SU-DHL-6 (cell line): ENCODE results near the gene ICAM4.

Experiments used
- H2AFZ ChIP-seq: fragments of 200-600 bp; sonication (generic); 2 replicates; pipeline ENCODE4 v1.6.1; 2014; ENCODE audit warnings: low read depth, mild to moderate bottlenecking, moderate library complexity, mixed read lengths, antibody characterized with exemption, low read length; ENCODE audit not compliant: severe bottlenecking
- H3F3A ChIP-seq: fragments of 200-600 bp; shearing (Covaris generic); 2 replicates; pipeline ENCODE4 v1.6.0; 2016; ENCODE audit warnings: antibody characterized with exemption, mild to moderate bottlenecking; ENCODE audit not compliant: insufficient read depth
- H3K27ac ChIP-seq: fragments of 200-600 bp; sonication (generic); 2 replicates; pipeline ENCODE4 v1.5.1; 2016; ENCODE audit warnings: low read depth, mild to moderate bottlenecking, low read length, moderate library complexity, mixed read lengths
- H3K27me3 ChIP-seq: fragments of 200-600 bp; sonication (generic), shearing (Covaris generic); 2 replicates; pipeline ENCODE4 v1.6.0; 2014; ENCODE audit warnings: mild to moderate bottlenecking, low read length
- H3K36me3 ChIP-seq: fragments of 200-600 bp; sonication (generic); 2 replicates; pipeline ENCODE4 v1.6.1; 2014; ENCODE audit warnings: mild to moderate bottlenecking, low read length, mixed read lengths
- H3K4me2 ChIP-seq: fragments of 300-600, 200-600 bp; shearing (Covaris generic), sonication (generic); 2 replicates; pipeline ENCODE4 v1.6.0; 2014; ENCODE audit warnings: low read length, low read depth, mild to moderate bottlenecking; ENCODE audit not compliant: poor library complexity, severe bottlenecking
- H3K4me3 ChIP-seq: fragments of 200-600 bp; sonication (generic); 2 replicates; pipeline ENCODE4 v1.5.1; 2014; ENCODE audit warnings: antibody characterized with exemption, low read length, mild to moderate bottlenecking, mixed read lengths; ENCODE audit not compliant: insufficient read depth, poor library complexity, severe bottlenecking
- H3K79me2 ChIP-seq: fragments of 200-600 bp; sonication (generic); 2 replicates; pipeline ENCODE4 v1.6.1; 2014; ENCODE audit warnings: mild to moderate bottlenecking, low read length, moderate library complexity; ENCODE audit not compliant: insufficient read depth
- H3K9ac ChIP-seq: fragments of 200-600 bp; sonication (generic); 2 replicates; pipeline ENCODE4 v1.7.0; 2014; ENCODE audit warnings: mild to moderate bottlenecking, low read length
- H3K9me2 ChIP-seq: fragments of 200-600 bp; sonication (generic); replicated peaks from 2 replicates; pipeline ENCODE4 v1.6.1; 2014; ENCODE audit warnings: low read length; ENCODE audit not compliant: insufficient read depth
- H3K9me3 ChIP-seq: fragments of 200-600 bp; sonication (generic); 2 replicates; pipeline ENCODE4 v1.6.1; 2014; ENCODE audit warnings: low read length, mixed read lengths; ENCODE audit not compliant: insufficient read depth
- H4K20me1 ChIP-seq: fragments of 200-600 bp; sonication (generic); 2 replicates; pipeline ENCODE4 v1.6.1; 2014; ENCODE audit warnings: low read depth, mild to moderate bottlenecking, antibody characterized with exemption, low read length, moderate library complexity, mixed read lengths
- EZH2phosphoT487 ChIP-seq: fragments of 200-600 bp; sonication (generic), shearing (Covaris generic); conservative IDR thresholded peaks from 2 replicates; pipeline ENCODE4 v1.6.1; 2018; ENCODE audit warnings: mild to moderate bottlenecking, antibody characterized with exemption, low read length, moderate library complexity, mixed read lengths
- TF ChIP-seq, protein P1 (sequence below): fragments of 200-600 bp; sonication (generic); IDR thresholded peaks from one replicate; pipeline ENCODE4 v1.5.1; 2017; ENCODE audit warnings: antibody characterized with exemption, mild to moderate bottlenecking, low read length, moderate library complexity; ENCODE audit not compliant: insufficient read depth, poor library complexity, severe bottlenecking

The ICAM4 gene

DNA sequence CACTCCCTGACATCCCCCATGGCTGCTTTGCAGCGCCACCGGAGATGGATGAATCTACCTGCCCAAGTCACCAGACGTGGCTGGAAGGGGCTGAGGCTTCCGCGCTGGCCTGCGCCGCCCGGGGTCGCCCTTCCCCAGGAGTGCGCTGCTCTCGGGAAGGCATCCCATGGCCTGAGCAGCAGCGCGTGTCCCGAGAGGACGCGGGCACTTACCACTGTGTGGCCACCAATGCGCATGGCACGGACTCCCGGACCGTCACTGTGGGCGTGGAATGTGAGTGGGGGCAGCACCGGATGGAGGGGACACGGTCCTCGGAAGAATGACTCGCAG is 7.6 kb downstream of the ICAM4 start:
- Histone ChIP-seq H3F3A (no peaks in the 10 kb centered on the region), H3K4me3 (no peak overlapping the region), H3K27ac (no peak overlapping the region), H2AFZ (no peak overlapping the region), H3K36me3 (no peaks in the 10 kb centered on the region), H4K20me1 (no peaks in the 10 kb centered on the region), H3K9me2 (no peaks in the 10 kb centered on the region), H3K4me2 (no peak overlapping the region), H3K27me3 (no peaks in the 10 kb centered on the region), H3K9me3 (no peaks in the 10 kb centered on the region), H3K9ac (no peak overlapping the region), H3K79me2 (no peaks in the 10 kb centered on the region)
- TF ChIP-seq, protein P1, sequence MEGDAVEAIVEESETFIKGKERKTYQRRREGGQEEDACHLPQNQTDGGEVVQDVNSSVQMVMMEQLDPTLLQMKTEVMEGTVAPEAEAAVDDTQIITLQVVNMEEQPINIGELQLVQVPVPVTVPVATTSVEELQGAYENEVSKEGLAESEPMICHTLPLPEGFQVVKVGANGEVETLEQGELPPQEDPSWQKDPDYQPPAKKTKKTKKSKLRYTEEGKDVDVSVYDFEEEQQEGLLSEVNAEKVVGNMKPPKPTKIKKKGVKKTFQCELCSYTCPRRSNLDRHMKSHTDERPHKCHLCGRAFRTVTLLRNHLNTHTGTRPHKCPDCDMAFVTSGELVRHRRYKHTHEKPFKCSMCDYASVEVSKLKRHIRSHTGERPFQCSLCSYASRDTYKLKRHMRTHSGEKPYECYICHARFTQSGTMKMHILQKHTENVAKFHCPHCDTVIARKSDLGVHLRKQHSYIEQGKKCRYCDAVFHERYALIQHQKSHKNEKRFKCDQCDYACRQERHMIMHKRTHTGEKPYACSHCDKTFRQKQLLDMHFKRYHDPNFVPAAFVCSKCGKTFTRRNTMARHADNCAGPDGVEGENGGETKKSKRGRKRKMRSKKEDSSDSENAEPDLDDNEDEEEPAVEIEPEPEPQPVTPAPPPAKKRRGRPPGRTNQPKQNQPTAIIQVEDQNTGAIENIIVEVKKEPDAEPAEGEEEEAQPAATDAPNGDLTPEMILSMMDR = no peak
- TF ChIP-seq EZH2phosphoT487 = no peak

DNA sequence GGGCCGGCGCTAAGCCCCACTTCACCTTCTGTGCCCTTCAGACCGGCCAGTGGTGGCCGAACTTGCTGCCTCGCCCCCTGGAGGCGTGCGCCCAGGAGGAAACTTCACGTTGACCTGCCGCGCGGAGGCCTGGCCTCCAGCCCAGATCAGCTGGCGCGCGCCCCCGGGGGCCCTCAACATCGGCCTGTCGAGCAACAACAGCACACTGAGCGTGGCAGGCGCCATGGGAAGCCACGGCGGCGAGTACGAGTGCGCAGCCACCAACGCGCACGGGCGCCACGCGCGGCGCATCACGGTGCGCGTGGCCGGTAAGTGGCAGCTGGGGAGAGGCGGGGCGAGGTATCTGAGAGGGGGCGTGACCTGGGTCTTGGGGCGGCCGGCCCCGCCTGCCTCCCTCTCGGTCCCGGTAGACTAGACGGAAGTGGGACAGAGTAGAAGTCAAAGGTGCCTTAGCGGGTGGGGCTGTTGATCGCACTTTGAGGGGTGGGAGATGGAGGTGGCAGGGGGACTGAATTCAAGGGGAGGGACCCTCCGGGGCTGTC is 8.6 kb downstream of the ICAM4 start:
- Histone ChIP-seq H3K4me3 (no peak overlapping the region), H3K27ac (no peak overlapping the region), H2AFZ (no peak overlapping the region), H3K9me2 (no peaks in the 10 kb centered on the region), H3F3A (no peaks in the 10 kb centered on the region), H3K36me3 (no peaks in the 10 kb centered on the region), H3K27me3 (no peaks in the 10 kb centered on the region), H3K9ac (0 out of 2 replicates have a peak overlapping the region, but pooled peaks have one; percentile 14), H3K9me3 (no peaks in the 10 kb centered on the region), H3K79me2 (no peaks in the 10 kb centered on the region), H3K4me2 (peak overlapping the region; percentile 49), H4K20me1 (no peaks in the 10 kb centered on the region)
- TF ChIP-seq, protein P1 = no peak
- TF ChIP-seq EZH2phosphoT487 = no peak

DNA sequence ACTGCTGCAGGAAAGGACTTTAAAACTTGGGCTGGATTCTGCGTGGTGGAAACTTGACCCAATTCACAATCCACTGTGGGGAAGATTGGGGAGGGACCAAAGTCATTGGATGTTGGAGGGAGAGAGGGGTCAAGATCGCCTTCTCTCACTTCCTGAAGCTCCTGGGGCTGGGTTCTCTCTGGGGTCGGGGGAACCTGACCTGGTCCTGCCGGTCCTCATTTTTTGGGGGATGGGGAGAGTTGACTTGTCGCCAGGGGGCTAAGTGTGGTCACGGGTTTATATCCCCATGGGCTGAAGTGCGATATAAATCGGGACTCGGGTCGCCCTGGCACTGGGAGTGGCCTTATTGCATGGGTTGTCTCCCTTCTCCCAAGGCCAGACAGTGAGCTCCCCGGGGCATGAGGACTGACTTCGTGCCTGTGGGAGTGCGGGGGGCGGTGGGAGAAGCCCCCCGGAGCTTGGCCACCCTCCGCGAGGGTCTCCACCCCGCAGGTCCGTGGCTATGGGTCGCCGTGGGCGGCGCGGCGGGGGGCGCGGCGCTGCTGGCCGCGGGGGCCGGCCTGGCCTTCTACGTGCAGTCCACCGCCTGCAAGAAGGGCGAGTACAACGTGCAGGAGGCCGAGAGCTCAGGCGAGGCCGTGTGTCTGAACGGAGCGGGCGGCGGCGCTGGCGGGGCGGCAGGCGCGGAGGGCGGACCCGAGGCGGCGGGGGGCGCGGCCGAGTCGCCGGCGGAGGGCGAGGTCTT is 9.3 kb downstream of the ICAM4 start:
- Histone ChIP-seq H4K20me1 (no peaks in the 10 kb centered on the region), H3K79me2 (no peaks in the 10 kb centered on the region), H3K9me2 (no peaks in the 10 kb centered on the region), H3K27ac (no peak overlapping the region), H3K36me3 (no peaks in the 10 kb centered on the region), H3K4me3 (no peak overlapping the region), H3K9me3 (no peaks in the 10 kb centered on the region), H3K4me2 (peak overlapping the region; percentile 49), H3K27me3 (no peaks in the 10 kb centered on the region), H3F3A (no peaks in the 10 kb centered on the region), H3K9ac (0 out of 2 replicates have a peak overlapping the region, but pooled peaks have one; percentile 14), H2AFZ (no peak overlapping the region)
- TF ChIP-seq, protein P1 = no peak
- no peak for TF ChIP-seq EZH2phosphoT487
